ENCODE results near the gene YAE1. TPM values are rescaled to one million over a fixed set of nuclear protein-coding genes. Genes with fewer than 3 reads are reported as not detected.

Gene YAE1
- total and polyA plus RNA-seq, 2 of the 13 experiments (the other 11 are each of a cell fraction or from before 2014, with no cell fraction given): 18.7 to 28.3 TPM

Other genes starting within 250 kb of the YAE1 start
- gene RALA, start 57.2 kb downstream of the YAE1 start, total RNA-seq (2016; rRNA removed; fragmentation: Illumina TruSeq; extraction: Trizol): 11.8 and 23.0 TPM in 2 replicates
- 12.8 and 19.5 TPM in 2 replicates for gene RALA, start 57.2 kb downstream of the YAE1 start, polyA plus RNA-seq (2011; rRNA removed)

Data from HepG2 (cell line).